ENCODE measurements around the gene VSIG10L.

VSIG10L gene

DNA sequence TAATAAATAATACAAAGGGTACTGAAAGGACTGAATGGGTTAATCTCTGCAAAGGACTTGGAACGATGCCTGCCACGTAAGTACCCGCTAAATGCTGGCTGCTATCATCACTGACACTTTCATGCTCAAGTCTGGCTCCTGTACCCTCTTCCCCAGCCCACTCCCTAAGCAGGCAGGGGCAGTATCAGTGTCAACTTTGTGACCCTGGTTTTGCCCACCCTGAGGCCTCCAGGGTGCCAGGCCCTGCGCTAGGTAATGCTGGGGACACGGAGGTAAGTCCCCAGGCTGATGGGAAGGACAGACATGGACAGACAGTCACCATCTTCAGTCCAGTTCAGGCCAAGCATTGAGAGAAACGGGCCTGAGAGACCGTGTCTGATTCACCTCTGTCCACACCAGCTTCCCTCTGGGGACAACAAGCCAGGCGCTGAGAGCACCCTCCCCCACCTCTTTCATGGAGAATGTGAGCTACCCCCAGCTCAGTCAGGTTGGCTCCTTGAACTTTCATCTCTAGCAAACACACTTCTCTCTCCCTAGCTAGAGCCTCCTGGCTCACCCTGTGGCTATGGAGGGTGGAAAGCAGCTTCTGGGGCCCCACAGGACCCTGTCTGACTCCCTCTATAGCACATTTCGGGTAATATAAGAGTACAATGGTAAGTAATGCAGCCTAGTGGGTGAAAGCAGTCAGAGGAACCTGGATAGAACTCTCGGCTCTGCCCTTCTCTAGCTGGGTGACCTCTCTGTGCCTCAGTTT lies 23.4 kb upstream of the VSIG10L start:
- DNase-seq (ENCODE audit: low read depth) = no peak

DNA sequence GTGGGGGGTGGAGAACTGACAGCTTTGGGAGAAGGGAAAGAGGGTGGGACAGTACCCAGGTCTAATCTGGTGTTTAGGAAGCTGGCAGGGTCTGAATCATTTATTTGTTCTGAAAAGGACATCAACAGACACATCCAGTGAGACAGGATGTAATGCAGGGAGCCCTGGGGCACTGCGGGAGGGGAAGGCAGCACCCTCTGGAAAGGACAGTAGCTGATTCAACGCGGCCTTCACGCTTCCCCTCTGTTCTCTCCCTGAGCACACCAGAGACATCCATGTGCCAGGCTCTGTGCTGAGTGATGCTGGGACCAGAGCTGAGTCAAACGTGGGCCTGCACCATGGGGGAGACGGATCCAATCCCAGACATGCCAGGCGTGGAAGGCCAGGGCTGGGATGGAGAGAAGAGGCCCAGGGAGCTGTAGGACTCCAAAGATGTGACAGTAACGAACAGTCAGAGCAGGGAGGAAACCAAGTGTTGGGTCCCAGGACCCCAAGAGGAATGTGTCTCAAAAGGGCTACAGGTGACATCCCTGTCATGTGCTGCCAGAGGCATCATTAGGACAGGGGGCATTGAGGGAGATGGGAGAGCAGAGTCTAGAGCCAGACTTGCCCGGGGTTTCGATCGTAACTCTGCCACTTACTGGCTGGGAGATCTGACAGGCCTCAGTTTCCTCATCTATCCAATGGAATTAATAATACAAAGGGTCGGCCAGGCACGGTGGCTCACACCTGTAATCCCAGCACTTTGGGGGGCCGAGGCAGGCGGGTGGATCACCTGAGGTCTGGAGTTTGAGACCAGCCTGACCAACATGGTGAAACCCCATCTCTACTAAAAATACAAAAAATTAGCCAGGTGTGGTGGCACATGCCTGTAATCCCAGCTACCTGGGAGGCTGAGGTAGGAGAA lies 22.5 kb upstream of the VSIG10L start:
- no peak for DNase-seq (ENCODE audit: low read depth)

DNA sequence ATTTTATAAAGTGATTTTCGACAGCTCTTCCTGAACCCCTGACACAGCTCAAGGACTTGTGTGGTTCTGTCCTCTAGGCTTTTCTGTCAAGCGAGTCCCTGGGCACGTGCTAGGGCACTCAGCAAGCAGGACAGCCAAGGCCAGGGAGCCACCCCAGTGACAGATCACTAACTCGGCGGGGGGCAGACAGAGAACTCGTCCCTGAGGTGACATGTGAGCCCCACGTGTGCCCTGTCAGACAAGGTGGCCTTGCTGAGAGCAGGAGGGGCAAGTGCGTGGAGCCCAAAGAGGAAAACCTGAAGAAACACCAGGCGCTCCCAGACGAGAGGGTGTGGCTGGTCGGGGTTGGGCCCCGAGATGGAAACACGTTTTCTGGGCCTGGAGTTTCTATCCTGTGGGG lies 19.3 kb upstream of the VSIG10L start:
- no peak for DNase-seq (ENCODE audit: low read depth)

GRCh38 chr19:51359294-51359693 lies 17.4 kb upstream of the VSIG10L start:
- no peak for DNase-seq (ENCODE audit: low read depth)

GRCh38 chr19:51357952-51358351 lies 16.0 kb upstream of the VSIG10L start:
- no peak for DNase-seq (ENCODE audit: low read depth)

GRCh38 chr19:51356159-51356801 lies 14.3 kb upstream of the VSIG10L start:
- DNase-seq (ENCODE audit: low read depth) = no peak

DNA sequence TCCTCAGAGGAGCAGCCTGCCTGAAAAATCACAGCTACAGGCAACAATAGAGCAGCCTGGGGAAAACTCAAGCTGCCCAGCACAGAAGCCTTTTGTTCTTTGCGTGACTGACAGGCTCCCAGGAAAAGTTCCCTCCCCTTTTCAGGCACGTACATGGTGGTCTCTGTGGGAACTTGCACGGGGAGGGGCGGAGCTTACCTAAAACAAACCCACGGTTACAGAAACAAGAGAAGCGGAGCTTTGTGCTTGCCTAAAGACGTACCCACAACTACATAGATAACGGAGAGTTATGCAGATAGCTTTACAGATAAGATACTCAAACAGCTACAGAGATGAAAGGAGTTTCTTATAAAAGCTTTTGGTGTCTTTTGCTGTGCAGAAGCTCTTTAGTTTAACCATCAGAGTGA lies 12.8 kb upstream of the VSIG10L start:
- DNase-seq (ENCODE audit: low read depth) = no peak

DNA sequence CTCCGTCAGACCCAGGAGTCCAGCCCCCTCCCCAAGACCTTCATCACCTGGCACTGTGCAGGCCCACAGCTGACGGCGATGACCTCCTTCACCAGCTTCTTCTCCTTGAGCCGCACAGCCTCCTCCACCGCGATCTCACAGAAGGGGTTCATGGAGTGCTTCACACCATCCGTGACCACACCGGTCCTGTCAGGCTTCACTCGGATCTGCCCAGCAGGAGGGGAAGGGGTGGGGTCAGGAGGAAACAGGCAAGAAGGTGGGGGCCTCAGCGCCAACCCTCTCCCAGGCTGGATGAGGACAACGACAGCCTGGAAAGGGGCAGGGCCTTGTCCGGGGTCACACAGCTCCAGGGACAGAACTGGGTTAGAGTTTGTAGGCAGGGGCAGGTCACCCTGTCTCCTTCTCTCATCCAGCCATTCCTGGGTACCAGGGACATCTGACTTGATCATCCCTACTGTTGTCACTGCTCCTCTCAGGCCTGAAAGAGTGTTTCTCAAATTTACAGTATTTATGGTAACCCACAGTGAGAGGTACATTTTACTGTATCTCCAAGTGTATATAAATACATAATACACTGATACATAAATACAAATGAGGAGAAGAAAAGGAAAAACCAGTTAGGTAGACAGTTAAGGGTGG lies 12.3 kb upstream of the VSIG10L start:
- no peak for DNase-seq (ENCODE audit: low read depth)

DNA sequence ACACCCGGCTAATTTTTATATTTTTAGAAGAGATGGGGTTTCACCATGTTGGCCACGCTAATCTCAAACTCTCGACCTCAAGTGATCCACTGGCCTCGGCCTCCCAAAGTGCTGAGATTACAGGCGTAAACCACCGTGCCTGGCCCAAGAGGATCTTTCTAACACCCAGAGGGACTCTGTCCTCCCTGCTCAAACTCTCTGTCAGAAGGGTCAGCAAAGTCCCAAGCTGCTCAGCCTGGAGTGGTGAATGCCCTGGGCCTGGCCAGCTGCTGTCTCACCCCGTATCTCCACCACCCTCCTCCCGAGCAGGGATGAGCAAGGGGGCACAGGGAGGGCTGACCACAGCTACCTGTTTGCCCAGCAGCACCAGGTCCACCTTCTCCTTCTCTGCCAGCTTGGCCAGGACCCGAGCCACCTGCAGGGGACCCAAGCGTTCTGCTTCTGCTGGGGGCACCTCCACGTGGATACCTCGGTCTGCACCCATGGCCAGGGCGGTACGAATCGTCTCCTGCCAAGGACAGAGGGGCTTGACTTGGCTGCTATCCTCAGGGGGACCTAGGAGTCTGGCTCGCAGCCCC lies 10.9 kb upstream of the VSIG10L start:
- DNase-seq (ENCODE audit: low read depth) = no peak

DNA sequence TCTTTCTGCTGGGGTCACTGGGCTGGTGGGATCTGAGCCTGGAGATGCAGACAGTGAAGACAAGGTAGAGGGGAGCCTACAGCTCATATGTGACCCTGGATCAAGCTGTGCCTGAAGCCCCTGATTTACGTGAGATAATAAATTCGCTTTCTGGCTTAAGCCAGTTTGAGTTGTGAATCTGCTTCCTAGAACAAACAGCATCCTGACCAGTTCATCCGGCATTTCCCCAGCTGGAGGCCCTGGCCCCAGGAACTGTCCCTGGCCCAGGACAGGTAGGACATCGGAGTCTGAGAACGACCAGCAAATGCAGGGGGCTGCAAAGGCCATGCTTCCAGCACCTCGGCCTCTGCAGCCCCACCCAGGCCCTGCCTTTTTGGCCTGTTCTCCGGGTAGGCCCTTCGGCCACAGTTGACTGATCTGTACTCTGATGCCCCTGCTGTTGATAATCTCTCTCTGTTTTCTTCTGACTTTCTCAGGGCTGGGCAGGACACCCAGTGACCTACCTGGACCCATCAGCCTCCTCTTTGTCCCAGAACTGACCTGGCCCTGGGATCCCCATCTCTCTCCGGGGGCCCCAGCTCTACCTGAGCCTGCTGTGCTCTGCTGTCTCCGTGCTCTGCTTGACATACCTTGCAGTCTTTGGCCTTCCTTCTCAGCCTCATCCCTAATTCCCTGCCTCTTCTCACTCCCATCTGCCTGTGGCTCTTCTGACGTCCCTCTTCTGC lies 9.5 kb upstream of the VSIG10L start:
- no peak for DNase-seq (ENCODE audit: low read depth)

DNA sequence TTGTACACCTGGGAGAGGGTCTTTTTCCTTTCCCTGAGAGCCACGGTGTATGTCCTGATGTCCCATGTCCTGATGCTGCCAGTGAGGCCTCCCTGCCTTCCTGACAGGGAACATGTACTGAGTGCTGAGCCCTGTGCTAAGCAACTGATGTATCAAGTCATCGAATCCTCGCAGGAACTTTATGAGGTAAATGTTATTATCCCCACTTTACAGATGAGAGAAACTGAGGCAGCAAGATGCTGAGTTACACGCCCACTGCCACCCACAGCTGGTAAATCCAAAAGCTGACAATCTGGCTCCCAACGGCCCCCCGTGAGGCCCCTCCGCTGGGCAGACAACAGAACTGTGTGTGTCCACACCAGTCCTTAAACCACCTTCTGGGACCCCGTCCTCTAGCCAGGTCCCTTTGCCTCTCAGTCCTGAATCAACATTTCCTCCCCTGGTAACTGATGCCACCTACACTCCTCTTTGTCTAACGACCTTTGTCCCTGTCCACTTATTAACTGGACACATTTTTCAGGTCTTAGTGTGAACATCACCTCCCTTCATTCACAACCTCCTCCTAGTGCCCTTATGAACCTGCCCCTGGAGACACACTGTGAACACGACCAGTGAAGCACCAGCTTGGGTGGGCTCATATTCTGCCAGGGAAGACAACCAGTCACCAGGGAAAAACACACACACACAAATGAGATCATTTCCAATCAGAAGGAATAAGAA lies 5.4 kb upstream of the VSIG10L start:
- DNase-seq (ENCODE audit: low read depth) = no peak

DNA sequence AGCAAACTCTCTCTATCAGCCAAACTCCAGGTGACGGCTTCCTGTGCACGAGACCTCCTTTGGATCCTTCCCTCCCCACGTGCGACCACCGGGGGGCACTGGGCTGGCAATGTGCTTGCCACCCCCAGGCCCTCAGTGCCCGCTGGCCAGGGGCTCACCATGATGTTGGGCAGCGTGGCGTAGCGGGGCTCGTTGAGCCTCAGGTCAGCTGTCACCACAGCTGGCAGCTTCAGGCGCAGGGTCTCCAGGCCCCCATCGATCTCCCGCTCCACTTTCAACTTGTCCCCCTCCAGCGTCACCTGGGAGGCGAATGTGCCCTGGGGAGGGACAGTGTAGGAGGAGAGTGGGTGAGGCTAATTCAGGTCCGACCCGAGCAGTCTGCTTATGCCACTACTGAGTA lies 4.8 kb upstream of the VSIG10L start:
- DNase-seq (ENCODE audit: low read depth) = no peak

GRCh38 chr19:51345076-51345620 lies 3.2 kb upstream of the VSIG10L start:
- DNase-seq (ENCODE audit: low read depth) = no peak

GRCh38 chr19:51342631-51343569 lies 961 bp upstream of the VSIG10L start:
- no peak for DNase-seq (ENCODE audit: low read depth)

DNA sequence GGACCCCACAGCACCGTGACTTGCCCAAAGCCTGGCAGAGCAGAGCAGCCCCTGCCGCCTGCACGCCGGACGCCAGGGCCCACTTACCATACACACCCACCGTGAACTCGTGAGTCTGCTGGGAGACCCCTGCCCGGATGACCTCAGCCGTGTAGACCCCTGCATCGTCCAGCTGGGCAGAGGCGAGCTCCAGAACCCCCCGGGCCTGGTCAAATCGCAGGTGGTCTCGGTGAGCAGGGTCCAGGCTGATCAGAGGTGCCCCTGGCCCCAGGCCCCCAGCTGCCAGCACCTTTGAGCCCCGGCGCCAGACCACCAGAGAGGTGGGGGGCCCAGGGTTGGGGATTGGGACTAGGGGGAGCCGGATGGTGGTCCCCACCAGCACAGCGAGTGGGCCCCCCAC lies 873 bp downstream of the VSIG10L start:
- no peak for DNase-seq (ENCODE audit: low read depth)

DNA sequence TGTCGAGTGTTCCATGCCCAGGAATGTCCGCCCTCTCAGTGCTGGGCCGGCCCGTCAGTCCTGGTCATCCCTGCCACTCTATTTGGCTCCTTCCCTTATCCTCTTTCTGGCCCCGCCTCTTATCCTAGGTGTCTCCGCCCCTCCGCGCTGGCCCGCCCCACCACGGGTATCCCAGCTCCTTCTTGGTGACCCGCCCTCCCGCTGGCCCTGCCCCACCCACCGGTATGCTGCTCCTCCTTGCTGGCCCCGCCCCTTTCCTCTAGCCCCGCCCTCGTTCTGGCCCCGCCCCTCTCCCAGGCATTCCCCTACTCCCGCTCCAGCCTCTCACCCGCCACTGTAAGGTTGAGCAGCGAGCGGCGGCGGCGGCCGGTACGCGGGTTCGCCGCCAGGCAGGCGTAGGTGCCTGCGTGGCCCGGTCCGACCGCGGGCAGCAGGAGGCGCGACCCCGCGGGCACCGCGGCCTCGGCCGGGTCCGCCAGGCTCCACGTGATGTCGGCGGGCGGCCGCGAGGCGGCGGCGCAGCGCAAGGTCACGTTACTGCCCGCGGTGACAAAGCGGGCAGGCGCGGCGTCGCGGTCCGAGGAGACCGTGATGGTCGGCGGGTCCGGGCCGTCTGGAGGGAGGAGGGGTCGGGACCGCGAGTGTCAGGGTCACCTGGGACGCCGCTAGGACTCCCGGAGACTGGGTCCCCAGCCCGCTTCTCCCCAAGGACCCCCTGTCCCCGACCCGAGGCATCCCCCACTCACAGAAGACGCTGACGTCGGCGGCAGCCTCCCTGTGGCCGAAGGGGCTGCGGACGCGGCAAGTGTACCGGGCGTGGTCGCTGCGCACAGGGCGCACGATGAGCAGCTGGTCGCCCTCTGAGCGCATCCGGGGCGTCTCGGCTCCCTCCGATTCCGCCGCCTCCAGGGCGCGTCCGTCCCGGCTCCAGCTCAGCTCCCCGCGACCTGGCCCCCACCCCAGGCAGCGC lies 2.0 kb downstream of the VSIG10L start:
- peak; percentile 91 for DNase-seq (ENCODE audit: low read depth)

- DNase-seq (ENCODE audit: low read depth) = peak; percentile 25
These were observed 2.6 kb downstream of the VSIG10L start for GRCh38 chr19:51339313-51339686.

Measured in stimulated activated CD8-positive, alpha-beta memory T cell treated with anti-CD3 and anti-CD28 coated beads, Interleukin-7, amount 100 ng/mL, for 24 hours (primary cell).